WTC11 (cell line): Measurements from ENCODE around the gene TXNRD2.

Experiments
- NR2C2 ChIP-seq: sonication (generic); formaldehyde crosslinking; IDR thresholded peaks from 2 replicates; pipeline ENCODE4 v1.8.0; 2022; ENCODE audit warnings: mild to moderate bottlenecking, missing genetic modification reagents
- SOX15 ChIP-seq: fragments of 250-450 bp; sonication (Bioruptor Pico); IDR thresholded peaks from 2 replicates; pipeline ENCODE4 v1.9.0; 2021; ENCODE audit warnings: mild to moderate bottlenecking
- TF ChIP-seq, protein P1 (sequence below): fragments of 250-450 bp; sonication (Bioruptor Pico); IDR thresholded peaks from 2 replicates; pipeline ENCODE4 v1.9.0; 2021; ENCODE audit warnings: mild to moderate bottlenecking

- TF ChIP-seq, protein P1, sequence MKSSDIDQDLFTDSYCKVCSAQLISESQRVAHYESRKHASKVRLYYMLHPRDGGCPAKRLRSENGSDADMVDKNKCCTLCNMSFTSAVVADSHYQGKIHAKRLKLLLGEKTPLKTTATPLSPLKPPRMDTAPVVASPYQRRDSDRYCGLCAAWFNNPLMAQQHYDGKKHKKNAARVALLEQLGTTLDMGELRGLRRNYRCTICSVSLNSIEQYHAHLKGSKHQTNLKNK (CRISPR knock-in tag), result no peak
- TF ChIP-seq SOX15 (CRISPR knock-in tag) (no peak), NR2C2 (CRISPR knock-in tag) (no peak)
These were observed 64.5 kb downstream of the TXNRD2 start for GRCh38 chr22:19876941-19877625.
